Liver (tissue), 9 donors: ENCODE data around the gene CPT1B. TPM values are rescaled to one million over a fixed set of nuclear protein-coding genes. Genes with fewer than 3 reads are reported as not detected.

Experiments used
- DNase-seq: peaks from one replicate; pipeline ENCODE4 v3.0.0-alpha.2; 2017; ENCODE audit warnings: low spot score
- H3K27ac ChIP-seq, 2 donors: one replicate each; pipeline ENCODE4 v1.7.0; 2013; ENCODE audit warnings: inconsistent platforms in 2 of 2, low read length in 2 of 2, control low read depth in 1 of 2, low read depth in 1 of 2, mild to moderate bottlenecking in 1 of 2
- H3K27me3 ChIP-seq, 4 donors: one replicate each; pipeline versions ENCODE4 v1.6.1 to v1.7.0; 2013; ENCODE audit warnings: low read length in 3 of 4, inconsistent platforms in 1 of 4, mild to moderate bottlenecking in 1 of 4, moderate library complexity in 1 of 4; ENCODE audit not compliant: control insufficient read depth in 4 of 4, insufficient read depth in 4 of 4
- H3K36me3 ChIP-seq, 4 donors: one replicate each; pipeline versions ENCODE4 v1.6.1 to v1.7.0; 2013; ENCODE audit warnings: low read length in 3 of 4, mild to moderate bottlenecking in 3 of 4, low read depth in 1 of 4, moderate library complexity in 1 of 4; ENCODE audit not compliant: control insufficient read depth in 4 of 4, insufficient read depth in 3 of 4
- H3K4me1 ChIP-seq, 4 donors: one replicate each; pipeline versions ENCODE4 v1.6.1 to v1.7.0; 2013; ENCODE audit warnings: low read length in 3 of 4, mild to moderate bottlenecking in 3 of 4, moderate library complexity in 1 of 4; ENCODE audit not compliant: control insufficient read depth in 4 of 4, insufficient read depth in 4 of 4
- H3K4me3 ChIP-seq, 3 donors: one replicate each; pipeline versions ENCODE4 v1.6.1 to v1.7.0; 2013; ENCODE audit warnings: low read length in 3 of 3, control low read depth in 1 of 3, low read depth in 1 of 3, mild to moderate bottlenecking in 1 of 3
- H3K9ac ChIP-seq, 2 donors: one replicate each; pipeline ENCODE4 v1.7.0; 2013; ENCODE audit warnings: low read length in 2 of 2, mild to moderate bottlenecking in 2 of 2, moderate library complexity in 2 of 2, control low read depth in 1 of 2, low read depth in 1 of 2
- H3K9me3 ChIP-seq, 4 donors: one replicate each; pipeline versions ENCODE4 v1.6.1 to v1.7.0; 2013; ENCODE audit warnings: low read length in 3 of 4; ENCODE audit not compliant: control insufficient read depth in 4 of 4
- EGR1 ChIP-seq, 2 donors: IDR thresholded peaks; 2 replicates each; pipeline ENCODE4 v1.6.1; 2016 to 2018; ENCODE audit warnings: antibody characterized with exemption in 2 of 2, low read depth in 2 of 2
- FOXA1 ChIP-seq: IDR thresholded peaks from 2 replicates; pipeline ENCODE4 v1.6.1; 2016; ENCODE audit warnings: antibody characterized with exemption
- FOXA2 ChIP-seq: IDR thresholded peaks from 2 replicates; pipeline ENCODE4 v1.6.1; 2016; ENCODE audit warnings: antibody characterized with exemption
- GABPA ChIP-seq, 2 donors: IDR thresholded peaks in 1 of 2; conservative IDR thresholded peaks in 1 of 2; 2 replicates each; pipeline ENCODE4 v1.6.1; 2016; ENCODE audit warnings: antibody characterized with exemption in 2 of 2, mild to moderate bottlenecking in 1 of 2, moderate library complexity in 1 of 2
- HNF4A ChIP-seq, 2 donors: conservative IDR thresholded peaks; 2 replicates each; pipeline ENCODE4 v1.6.1; 2016; ENCODE audit warnings: antibody characterized with exemption in 2 of 2, mild to moderate bottlenecking in 2 of 2
- HNF4G ChIP-seq: IDR thresholded peaks from 2 replicates; pipeline ENCODE4 v1.6.1; 2016; ENCODE audit warnings: antibody characterized with exemption
- JUND ChIP-seq, 2 donors: IDR thresholded peaks; 2 replicates each; pipeline ENCODE4 v1.6.1; 2016; ENCODE audit warnings: antibody characterized with exemption in 2 of 2
- MAX ChIP-seq: IDR thresholded peaks from 2 replicates; pipeline ENCODE4 v1.6.1; 2016; ENCODE audit warnings: antibody characterized with exemption
- NR2F2 ChIP-seq: IDR thresholded peaks from 2 replicates; pipeline ENCODE4 v1.6.1; 2016; ENCODE audit warnings: antibody characterized with exemption
- RAD21 ChIP-seq, 2 donors: IDR thresholded peaks; 2 replicates each; pipeline ENCODE4 v1.6.1; 2016; ENCODE audit warnings: antibody characterized with exemption in 2 of 2, mild to moderate bottlenecking in 2 of 2
- RXRA ChIP-seq, 2 donors: IDR thresholded peaks; 2 replicates each; pipeline ENCODE4 v1.6.1; 2017 to 2018; ENCODE audit warnings: antibody characterized with exemption in 2 of 2, mild to moderate bottlenecking in 1 of 2
- SP1 ChIP-seq: IDR thresholded peaks from 2 replicates; pipeline ENCODE4 v1.6.1; 2018; ENCODE audit warnings: antibody characterized with exemption, mild to moderate bottlenecking
- TAF1 ChIP-seq: conservative IDR thresholded peaks from 2 replicates; pipeline ENCODE4 v1.6.1; 2016; ENCODE audit warnings: antibody characterized with exemption, mild to moderate bottlenecking
- ZBTB33 ChIP-seq: IDR thresholded peaks from 2 replicates; pipeline ENCODE4 v1.6.1; 2016; ENCODE audit warnings: antibody characterized with exemption
- WGBS: extraction: QIAGEN DNeasy Blood & Tissue Kit; methylation state at CpG from one replicate; pipeline ENCODE4 v1.1.7; 2013; 5-methylcytosine and 5-hydroxymethylcytosine counted together
- polyA plus RNA-seq, 2 donors: library from polyadenylated mRNA; stranded (reverse) in 1 of 2; unstranded in 1 of 2; fragments of 200-250 nt in 1 of 2; fragments of >200 nt in 1 of 2; fragmentation: Nextera tagmentation in 1 of 2; extraction: Ambion mirVana in 1 of 2; gene quantifications; one replicate each; pipeline versions ENCODE4 v1.2.1 to v1.2.3, GENCODE V29; 2013 to 2015
- total RNA-seq, 2 donors: library from RNA; depleted of rRNA; stranded (reverse); fragments of >200 nt; gene quantifications; one replicate each; pipeline ENCODE4 v1.2.3, GENCODE V29; 2014
- TF ChIP-seq, protein P1 (sequence below): IDR thresholded peaks from 2 replicates; pipeline ENCODE4 v1.6.1; 2016; ENCODE audit warnings: antibody characterized with exemption
- TF ChIP-seq, protein P2 (sequence below): fragments of 150-350 bp; IDR thresholded peaks from 2 replicates; pipeline ENCODE4 v1.5.1; 2017; ENCODE audit warnings: improper control_type of control experiment, low read depth, low read length; ENCODE audit not compliant: missing input control
- TF ChIP-seq, protein P3 (sequence below): IDR thresholded peaks from 2 replicates; pipeline ENCODE4 v1.6.1; 2016; ENCODE audit warnings: antibody characterized with exemption, mild to moderate bottlenecking
- donor health status: healthy.
- donor health status: healthy.
- donor health status: healthy.
- donor health status: healthy.
- donor health status: healthy.

The CPT1B gene
- total and polyA plus RNA-seq, 4 donors, result 3.0 to 13.6 (median 4.9) TPM

- Histone ChIP-seq H3K9me3 (no peaks in the 10 kb centered on the region), H3K4me1 (peaks cover 0 to 16% (median 13%) of the 10 kb centered on the region in 4 donors), H3K36me3 (peaks cover 0 to 11% (median under 1%) of the 10 kb centered on the region in 4 donors), H3K4me3 (no peak overlapping the region), H3K9ac (no peak overlapping the region), H3K27me3 (no peaks in the 10 kb centered on the region), H3K27ac (no peak overlapping the region)
- 92% methylated on average over 8 of the region's 8 CpGs for WGBS
- DNase-seq, result no peak
- TF ChIP-seq ZBTB33 (no peak), RXRA (IDR thresholded peaks at IDR 0.05) (no peak), EGR1 (IDR thresholded peaks at IDR 0.05; ENCODE audit: low read depth in 2 of 2) (no peak), FOXA1 (no peak), GABPA (IDR thresholded peaks at IDR 0.05 in 1 of 2, conservative IDR thresholded peaks at IDR 0.05 in 1 of 2) (no peak), TAF1 (no peak), NR2F2 (no peak)
- TF ChIP-seq, protein P1, sequence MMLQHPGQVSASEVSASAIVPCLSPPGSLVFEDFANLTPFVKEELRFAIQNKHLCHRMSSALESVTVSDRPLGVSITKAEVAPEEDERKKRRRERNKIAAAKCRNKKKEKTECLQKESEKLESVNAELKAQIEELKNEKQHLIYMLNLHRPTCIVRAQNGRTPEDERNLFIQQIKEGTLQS, result no peak
- TF ChIP-seq, protein P2, sequence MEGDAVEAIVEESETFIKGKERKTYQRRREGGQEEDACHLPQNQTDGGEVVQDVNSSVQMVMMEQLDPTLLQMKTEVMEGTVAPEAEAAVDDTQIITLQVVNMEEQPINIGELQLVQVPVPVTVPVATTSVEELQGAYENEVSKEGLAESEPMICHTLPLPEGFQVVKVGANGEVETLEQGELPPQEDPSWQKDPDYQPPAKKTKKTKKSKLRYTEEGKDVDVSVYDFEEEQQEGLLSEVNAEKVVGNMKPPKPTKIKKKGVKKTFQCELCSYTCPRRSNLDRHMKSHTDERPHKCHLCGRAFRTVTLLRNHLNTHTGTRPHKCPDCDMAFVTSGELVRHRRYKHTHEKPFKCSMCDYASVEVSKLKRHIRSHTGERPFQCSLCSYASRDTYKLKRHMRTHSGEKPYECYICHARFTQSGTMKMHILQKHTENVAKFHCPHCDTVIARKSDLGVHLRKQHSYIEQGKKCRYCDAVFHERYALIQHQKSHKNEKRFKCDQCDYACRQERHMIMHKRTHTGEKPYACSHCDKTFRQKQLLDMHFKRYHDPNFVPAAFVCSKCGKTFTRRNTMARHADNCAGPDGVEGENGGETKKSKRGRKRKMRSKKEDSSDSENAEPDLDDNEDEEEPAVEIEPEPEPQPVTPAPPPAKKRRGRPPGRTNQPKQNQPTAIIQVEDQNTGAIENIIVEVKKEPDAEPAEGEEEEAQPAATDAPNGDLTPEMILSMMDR, result no peak
Observed at GRCh38 chr22:50575426-50575941, 2.7 kb downstream of the CPT1B start.

- H3K9ac ChIP-seq, result no peak overlapping the region
- H3K4me1 ChIP-seq, result peaks cover 8 to 26% (median 20%) of the 10 kb centered on the region in 4 donors
- H3K27me3 ChIP-seq, result no peaks in the 10 kb centered on the region
- WGBS, result 93% methylated on average over 11 of the region's 11 CpGs
- H3K4me3 ChIP-seq, result no peak overlapping the region
- TF ChIP-seq RXRA (IDR thresholded peaks at IDR 0.05), result no peak
- no peak for TF ChIP-seq EGR1 (IDR thresholded peaks at IDR 0.05; ENCODE audit: low read depth in 2 of 2)
- no peak for TF ChIP-seq RAD21 (IDR thresholded peaks at IDR 0.05)
- TF ChIP-seq, protein P2, result no peak
- TF ChIP-seq JUND (IDR thresholded peaks at IDR 0.05), result no peak
- TF ChIP-seq TAF1, result no peak
- TF ChIP-seq HNF4G, result no peak
- no peak for TF ChIP-seq SP1
- TF ChIP-seq FOXA2, result no peak
- TF ChIP-seq ZBTB33, result no peak
- no peak for TF ChIP-seq MAX
- TF ChIP-seq NR2F2, result no peak
- no peak for TF ChIP-seq HNF4A (conservative IDR thresholded peaks at IDR 0.05)
- TF ChIP-seq, protein P3, sequence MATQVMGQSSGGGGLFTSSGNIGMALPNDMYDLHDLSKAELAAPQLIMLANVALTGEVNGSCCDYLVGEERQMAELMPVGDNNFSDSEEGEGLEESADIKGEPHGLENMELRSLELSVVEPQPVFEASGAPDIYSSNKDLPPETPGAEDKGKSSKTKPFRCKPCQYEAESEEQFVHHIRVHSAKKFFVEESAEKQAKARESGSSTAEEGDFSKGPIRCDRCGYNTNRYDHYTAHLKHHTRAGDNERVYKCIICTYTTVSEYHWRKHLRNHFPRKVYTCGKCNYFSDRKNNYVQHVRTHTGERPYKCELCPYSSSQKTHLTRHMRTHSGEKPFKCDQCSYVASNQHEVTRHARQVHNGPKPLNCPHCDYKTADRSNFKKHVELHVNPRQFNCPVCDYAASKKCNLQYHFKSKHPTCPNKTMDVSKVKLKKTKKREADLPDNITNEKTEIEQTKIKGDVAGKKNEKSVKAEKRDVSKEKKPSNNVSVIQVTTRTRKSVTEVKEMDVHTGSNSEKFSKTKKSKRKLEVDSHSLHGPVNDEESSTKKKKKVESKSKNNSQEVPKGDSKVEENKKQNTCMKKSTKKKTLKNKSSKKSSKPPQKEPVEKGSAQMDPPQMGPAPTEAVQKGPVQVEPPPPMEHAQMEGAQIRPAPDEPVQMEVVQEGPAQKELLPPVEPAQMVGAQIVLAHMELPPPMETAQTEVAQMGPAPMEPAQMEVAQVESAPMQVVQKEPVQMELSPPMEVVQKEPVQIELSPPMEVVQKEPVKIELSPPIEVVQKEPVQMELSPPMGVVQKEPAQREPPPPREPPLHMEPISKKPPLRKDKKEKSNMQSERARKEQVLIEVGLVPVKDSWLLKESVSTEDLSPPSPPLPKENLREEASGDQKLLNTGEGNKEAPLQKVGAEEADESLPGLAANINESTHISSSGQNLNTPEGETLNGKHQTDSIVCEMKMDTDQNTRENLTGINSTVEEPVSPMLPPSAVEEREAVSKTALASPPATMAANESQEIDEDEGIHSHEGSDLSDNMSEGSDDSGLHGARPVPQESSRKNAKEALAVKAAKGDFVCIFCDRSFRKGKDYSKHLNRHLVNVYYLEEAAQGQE, result no peak
- TF ChIP-seq GABPA (IDR thresholded peaks at IDR 0.05 in 1 of 2, conservative IDR thresholded peaks at IDR 0.05 in 1 of 2), result no peak
- TF ChIP-seq FOXA1, result no peak
- H3K27ac ChIP-seq, result no peak overlapping the region
- H3K9me3 ChIP-seq, result no peaks in the 10 kb centered on the region
- H3K36me3 ChIP-seq, result peaks cover 0 to 13% (median under 1%) of the 10 kb centered on the region in 4 donors
- no peak for DNase-seq
Observed at GRCh38 chr22:50574383-50574755, 3.9 kb downstream of the CPT1B start.
